DOHH2 (cell line): ENCODE results near the gene GLMP.

Experiments used
- EZH2phosphoT487 ChIP-seq: fragments of 200-600 bp; sonication (generic); IDR thresholded peaks from 2 replicates; pipeline ENCODE4 v1.6.1; 2017; ENCODE audit warnings: borderline replicate concordance, mild to moderate bottlenecking, antibody characterized with exemption, low read length, moderate library complexity, mixed read lengths
- TF ChIP-seq, protein P1 (sequence below): fragments of 200-600 bp; sonication (generic); IDR thresholded peaks from one replicate; pipeline ENCODE4 v1.5.1; 2014; ENCODE audit warnings: antibody characterized with exemption, mild to moderate bottlenecking, low read depth, low read length; ENCODE audit not compliant: poor library complexity, severe bottlenecking

- TF ChIP-seq, protein P1, sequence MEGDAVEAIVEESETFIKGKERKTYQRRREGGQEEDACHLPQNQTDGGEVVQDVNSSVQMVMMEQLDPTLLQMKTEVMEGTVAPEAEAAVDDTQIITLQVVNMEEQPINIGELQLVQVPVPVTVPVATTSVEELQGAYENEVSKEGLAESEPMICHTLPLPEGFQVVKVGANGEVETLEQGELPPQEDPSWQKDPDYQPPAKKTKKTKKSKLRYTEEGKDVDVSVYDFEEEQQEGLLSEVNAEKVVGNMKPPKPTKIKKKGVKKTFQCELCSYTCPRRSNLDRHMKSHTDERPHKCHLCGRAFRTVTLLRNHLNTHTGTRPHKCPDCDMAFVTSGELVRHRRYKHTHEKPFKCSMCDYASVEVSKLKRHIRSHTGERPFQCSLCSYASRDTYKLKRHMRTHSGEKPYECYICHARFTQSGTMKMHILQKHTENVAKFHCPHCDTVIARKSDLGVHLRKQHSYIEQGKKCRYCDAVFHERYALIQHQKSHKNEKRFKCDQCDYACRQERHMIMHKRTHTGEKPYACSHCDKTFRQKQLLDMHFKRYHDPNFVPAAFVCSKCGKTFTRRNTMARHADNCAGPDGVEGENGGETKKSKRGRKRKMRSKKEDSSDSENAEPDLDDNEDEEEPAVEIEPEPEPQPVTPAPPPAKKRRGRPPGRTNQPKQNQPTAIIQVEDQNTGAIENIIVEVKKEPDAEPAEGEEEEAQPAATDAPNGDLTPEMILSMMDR = no peak
- no peak for TF ChIP-seq EZH2phosphoT487
Observed at GRCh38 chr1:156337052-156337887, 41.8 kb upstream of the GLMP start.
